MM.1S (cell line): ENCODE data around the gene MESD.

Experiments used
- CTCF ChIP-seq: fragments of 300-600 bp; sonication (generic); IDR thresholded peaks from 2 replicates; pipeline ENCODE4 v1.5.1; 2016; ENCODE audit warnings: antibody characterized with exemption, low read length, mixed read lengths
- EZH2 ChIP-seq: fragments of 300-600 bp; sonication (generic); optimal IDR thresholded peaks from 2 replicates; pipeline ENCODE3; 2017; ENCODE audit warnings: low read depth, mild to moderate bottlenecking, antibody characterized with exemption, low read length, mixed read lengths
- EZH2phosphoT487 ChIP-seq: fragments of 300-600 bp; sonication (generic); IDR thresholded peaks from 2 replicates; pipeline ENCODE4 v1.6.1; 2018; ENCODE audit warnings: antibody characterized with exemption, low read length

GRCh38 chr15:81029414-81030300, 40.0 kb upstream of the MESD start:
- TF ChIP-seq CTCF = no peak
- TF ChIP-seq EZH2phosphoT487 = no peak
- no peak for TF ChIP-seq EZH2
